ENCODE results near the gene CHKB. TPM values are rescaled to one million over a fixed set of nuclear protein-coding genes. Genes with fewer than 3 reads are reported as not detected.

Gene CHKB
- total and polyA plus RNA-seq, 12 donors, result 27.1 to 251 (median 39.9) TPM

- peaks cover 0 to 16% (median 7%) of the 10 kb centered on the region in 9 donors for H3K36me3 ChIP-seq
- H3K4me1 ChIP-seq, result peaks cover 0 to 20% (median 7%) of the 10 kb centered on the region in 9 donors
- peak overlapping the region; percentile 44 to 87 (median 65) for H3K4me3 ChIP-seq
- peak overlapping the region; percentile 47 to 91 (median 86) for H3K27ac ChIP-seq
- ATAC-seq (peak; percentile 8 to 61 (median 50)), DNase-seq (no peak)
- 22 to 30% methylated on average over 17 of the region's 17 CpGs for WGBS, 2 donors
- intact Hi-C loops (cut with DNase I), result loop anchor here in 2 of 10 donors (2.0 to 5.0 kb wide), 2 partner anchors 19 to 36 kb away; partner anchors contain the start of genes CHKB (in 1 of the 2) and SCO2 (in 1 of the 2)
- H3K9me3 ChIP-seq, result no peaks in the 10 kb centered on the region
- H3K27me3 ChIP-seq, result no peaks in the 10 kb centered on the region
- TF ChIP-seq CTCF (IDR thresholded peaks at IDR 0.05), result no peak
Observed at GRCh38 chr22:50563413-50564160, 19.1 kb downstream of the CHKB start.

GRCh38 chr22:50562523-50563412, 19.9 kb downstream of the CHKB start, which contains the start of gene SYCE3:
Gene SYCE3, minus strand, starts transcription at chr22:50562919. Its CDS starts 6,514 bp downstream, at chr22:50556405.
- H3K9me3 ChIP-seq, result no peaks in the 10 kb centered on the region
- intact Hi-C loops (cut with DNase I), result loop anchor here in 2 of 10 donors (2.0 to 5.0 kb wide), 2 partner anchors 20 to 35 kb away; partner anchors contain the start of genes CHKB (in 1 of the 2) and SCO2 (in 1 of the 2)
- peak within 1 kb of the TSS; percentile 44 to 87 (median 65) for H3K4me3 ChIP-seq
- WGBS, 2 donors, result 3 to 7% methylated on average over 51 to 61 of the region's 61 CpGs
- H3K36me3 ChIP-seq, result peaks cover 0 to 8% (median 0%) of the 10 kb centered on the region in 9 donors
- TF ChIP-seq CTCF (IDR thresholded peaks at IDR 0.05), result peak; percentile 88 to 99 (median 98)
- DNase-seq, result peak; percentile 97
- H3K27me3 ChIP-seq, result no peaks in the 10 kb centered on the region
- peaks cover 0 to 20% (median 7%) of the 10 kb centered on the region in 9 donors for H3K4me1 ChIP-seq
- ATAC-seq, result peak; percentile 94 to 98 (median 96)
- peak within 1 kb of the TSS; percentile 47 to 91 (median 86) for H3K27ac ChIP-seq

GRCh38 chr22:50561401-50562358, 21.0 kb downstream of the CHKB start:
- Histone ChIP-seq H3K27ac (no peak overlapping the region), H3K9me3 (no peaks in the 10 kb centered on the region), H3K4me3 (no peak overlapping the region), H3K36me3 (no peaks in the 10 kb centered on the region), H3K27me3 (no peaks in the 10 kb centered on the region), H3K4me1 (peaks cover 0 to 20% (median 7%) of the 10 kb centered on the region in 9 donors)
- WGBS, 2 donors, result 71 to 81% methylated on average over 21 to 23 of the region's 34 CpGs
- ATAC-seq (no peak), DNase-seq (no peak)
- no peak for TF ChIP-seq CTCF (IDR thresholded peaks at IDR 0.05)
- intact Hi-C loops (cut with DNase I), result loop anchor here in 2 of 10 donors (2.0 to 5.0 kb wide), 2 partner anchors 21 to 34 kb away; partner anchors contain the start of genes CHKB (in 1 of the 2) and SCO2 (in 1 of the 2)
